ENCODE measurements around the gene NDUFB7. TPM values are rescaled to one million over a fixed set of nuclear protein-coding genes. Genes with fewer than 3 reads are reported as not detected.
"Not testable (repeated sequence)": the region's sequence is repeated elsewhere in the genome, so short reads cannot be mapped to it uniquely, and the experiment has no call there.

The NDUFB7 gene
- total RNA-seq, 1 donor from 2014 or later: 117 TPM

DNA sequence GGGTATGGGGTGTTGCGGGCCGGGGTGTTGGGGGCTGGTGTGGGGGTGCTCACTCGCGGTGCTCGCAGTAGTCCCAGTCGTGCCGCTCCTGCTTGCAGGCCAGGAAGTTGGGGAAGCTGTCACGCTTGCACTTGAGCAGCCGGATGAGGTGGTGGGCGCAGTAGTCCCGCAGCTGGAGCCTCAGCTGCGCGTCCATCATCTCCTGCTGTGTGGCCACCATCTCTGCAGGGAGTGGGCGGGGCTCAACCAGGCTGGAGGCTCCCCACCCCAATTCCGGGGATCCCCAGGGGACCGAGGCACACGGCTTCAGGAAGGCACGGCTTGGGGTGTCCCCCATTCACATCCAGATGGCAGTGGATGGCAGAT is 5.2 kb downstream of the NDUFB7 start:
- Mint-ChIP-seq H3K36me3 (peaks cover 10% of the 10 kb centered on the region), H3K27me3 (ENCODE audit: low read depth) (no peaks in the 10 kb centered on the region), H3K4me3 (no peak overlapping the region), H3K27ac (no peak overlapping the region), H3K4me1 (peaks cover 14% of the 10 kb centered on the region), H3K9me3 (no peaks in the 10 kb centered on the region)
- TF ChIP-seq, protein P1, sequence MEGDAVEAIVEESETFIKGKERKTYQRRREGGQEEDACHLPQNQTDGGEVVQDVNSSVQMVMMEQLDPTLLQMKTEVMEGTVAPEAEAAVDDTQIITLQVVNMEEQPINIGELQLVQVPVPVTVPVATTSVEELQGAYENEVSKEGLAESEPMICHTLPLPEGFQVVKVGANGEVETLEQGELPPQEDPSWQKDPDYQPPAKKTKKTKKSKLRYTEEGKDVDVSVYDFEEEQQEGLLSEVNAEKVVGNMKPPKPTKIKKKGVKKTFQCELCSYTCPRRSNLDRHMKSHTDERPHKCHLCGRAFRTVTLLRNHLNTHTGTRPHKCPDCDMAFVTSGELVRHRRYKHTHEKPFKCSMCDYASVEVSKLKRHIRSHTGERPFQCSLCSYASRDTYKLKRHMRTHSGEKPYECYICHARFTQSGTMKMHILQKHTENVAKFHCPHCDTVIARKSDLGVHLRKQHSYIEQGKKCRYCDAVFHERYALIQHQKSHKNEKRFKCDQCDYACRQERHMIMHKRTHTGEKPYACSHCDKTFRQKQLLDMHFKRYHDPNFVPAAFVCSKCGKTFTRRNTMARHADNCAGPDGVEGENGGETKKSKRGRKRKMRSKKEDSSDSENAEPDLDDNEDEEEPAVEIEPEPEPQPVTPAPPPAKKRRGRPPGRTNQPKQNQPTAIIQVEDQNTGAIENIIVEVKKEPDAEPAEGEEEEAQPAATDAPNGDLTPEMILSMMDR (IDR thresholded peaks at IDR 0.05; ENCODE audit: unreplicated experiment): no peak
- DNase-seq (ENCODE audit: low spot score in 2 of 2, unreplicated experiment in 2 of 2): no peak

GRCh38 chr19:14565765-14566711 is 5.8 kb downstream of the NDUFB7 start:
- no peak overlapping the region for H3K4me3 Mint-ChIP-seq
- H3K9me3 Mint-ChIP-seq: no peaks in the 10 kb centered on the region
- H3K4me1 Mint-ChIP-seq: peaks cover 12% of the 10 kb centered on the region
- TF ChIP-seq, protein P1 (IDR thresholded peaks at IDR 0.05; ENCODE audit: unreplicated experiment): no peak
- H3K27me3 Mint-ChIP-seq (ENCODE audit: low read depth): no peaks in the 10 kb centered on the region
- no peak for DNase-seq (ENCODE audit: low spot score in 2 of 2, unreplicated experiment in 2 of 2)
- H3K36me3 Mint-ChIP-seq: peaks cover 10% of the 10 kb centered on the region
- H3K27ac Mint-ChIP-seq: no peak overlapping the region

DNA sequence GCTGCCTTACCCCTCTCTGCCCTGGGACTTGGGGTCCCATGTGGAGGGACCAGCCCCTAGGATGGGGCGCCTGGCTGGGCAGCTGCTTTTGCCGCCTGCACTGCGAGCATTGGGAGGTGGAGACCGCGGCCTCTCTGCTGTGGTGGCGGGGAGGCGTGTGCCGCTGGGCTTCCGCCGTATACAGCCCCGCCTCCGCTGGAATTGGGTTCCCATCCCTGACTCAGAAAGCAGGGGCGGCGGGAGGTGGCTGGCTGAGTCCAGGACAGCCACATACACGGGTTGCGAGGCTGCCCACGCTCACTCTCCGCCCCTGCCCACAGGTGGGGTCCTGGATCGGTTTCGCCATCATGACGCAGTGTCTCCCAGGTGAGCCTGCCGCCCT is 6.6 kb downstream of the NDUFB7 start:
- Mint-ChIP-seq H3K4me3 (no peak overlapping the region), H3K36me3 (peaks cover 10% of the 10 kb centered on the region), H3K27me3 (ENCODE audit: low read depth) (no peaks in the 10 kb centered on the region), H3K27ac (no peak overlapping the region), H3K9me3 (no peaks in the 10 kb centered on the region), H3K4me1 (peaks cover 9% of the 10 kb centered on the region)
- TF ChIP-seq, protein P1 (IDR thresholded peaks at IDR 0.05; ENCODE audit: unreplicated experiment): no peak
- no peak for DNase-seq (ENCODE audit: low spot score in 2 of 2, unreplicated experiment in 2 of 2)

GRCh38 chr19:14564652-14565297 is 7.1 kb downstream of the NDUFB7 start:
- DNase-seq (ENCODE audit: low spot score in 2 of 2, unreplicated experiment in 2 of 2); H3K9me3 Mint-ChIP-seq; H3K27ac Mint-ChIP-seq; H3K36me3 Mint-ChIP-seq; H3K4me3 Mint-ChIP-seq; H3K27me3 Mint-ChIP-seq (ENCODE audit: low read depth); H3K4me1 Mint-ChIP-seq: not testable (repeated sequence)

DNA sequence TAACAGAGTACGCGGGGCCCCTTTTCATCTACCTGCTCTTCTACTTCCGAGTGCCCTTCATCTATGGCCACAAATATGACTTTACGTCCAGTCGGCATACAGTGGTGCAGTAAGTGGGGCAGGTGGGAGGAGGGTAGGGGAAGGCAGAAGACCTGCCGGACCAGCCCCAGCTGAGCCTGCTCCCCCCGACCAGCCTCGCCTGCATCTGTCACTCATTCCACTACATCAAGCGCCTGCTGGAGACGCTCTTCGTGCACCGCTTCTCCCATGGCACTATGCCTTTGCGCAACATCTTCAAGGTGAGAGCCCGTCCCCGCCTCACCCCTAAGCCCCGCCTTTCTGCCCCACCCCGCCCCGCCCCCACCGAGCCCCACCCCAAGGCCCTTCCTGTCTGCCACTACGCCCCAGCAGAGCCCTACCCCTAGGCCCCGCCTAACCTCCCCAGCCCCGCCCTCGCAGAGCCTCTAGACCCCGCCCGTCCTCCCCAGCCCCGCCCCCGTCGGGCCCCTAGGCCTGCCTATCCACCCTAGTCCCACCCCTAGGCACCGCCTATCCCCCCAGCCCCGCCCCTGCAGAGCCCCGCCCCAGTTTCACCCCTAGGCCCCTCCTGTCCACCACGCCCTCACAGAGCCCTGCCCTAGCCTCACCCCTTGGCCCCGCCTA is 7.7 kb downstream of the NDUFB7 start:
- Mint-ChIP-seq H3K9me3 (no peaks in the 10 kb centered on the region), H3K4me1 (peaks cover 12% of the 10 kb centered on the region), H3K36me3 (peaks cover 10% of the 10 kb centered on the region), H3K27ac (no peak overlapping the region), H3K27me3 (ENCODE audit: low read depth) (no peaks in the 10 kb centered on the region), H3K4me3 (no peak overlapping the region)
- TF ChIP-seq, protein P1 (IDR thresholded peaks at IDR 0.05; ENCODE audit: unreplicated experiment): no peak
- DNase-seq (ENCODE audit: low spot score in 2 of 2, unreplicated experiment in 2 of 2): no peak

- H3K4me3 Mint-ChIP-seq: no peak overlapping the region
Measured at GRCh38 chr19:14563590-14563926, 8.3 kb downstream of the NDUFB7 start.

More at GRCh38 chr19:14563590-14563926, 8.3 kb downstream of the NDUFB7 start:
- Mint-ChIP-seq H3K36me3 (peaks cover 9% of the 10 kb centered on the region), H3K27ac (no peak overlapping the region), H3K4me1 (peaks cover 15% of the 10 kb centered on the region), H3K9me3 (no peaks in the 10 kb centered on the region), H3K27me3 (ENCODE audit: low read depth) (no peaks in the 10 kb centered on the region)
- TF ChIP-seq, protein P1 (IDR thresholded peaks at IDR 0.05; ENCODE audit: unreplicated experiment): no peak
- DNase-seq (ENCODE audit: low spot score in 2 of 2, unreplicated experiment in 2 of 2): no peak

Measured in mesothelial cell of epicardium (in vitro differentiated cells).